ENCODE data around the gene MTCH1.

MTCH1 gene

GRCh38 chr6:37013516-37014491, 27.8 kb upstream of the MTCH1 start:
- CTCF ChIA-PET: no interaction called here
- TF ChIP-seq FOXM1 (IDR thresholded peaks at IDR 0.05; ENCODE audit: borderline replicate concordance): no peak
- TF ChIP-seq ZNF384 (IDR thresholded peaks at IDR 0.05): no peak
- no peak for TF ChIP-seq LEF1 (IDR thresholded peaks at IDR 0.05; ENCODE audit: borderline replicate concordance)
- no peak for TF ChIP-seq FOXA1 (IDR thresholded peaks at IDR 0.05)
- no peak for TF ChIP-seq SP1 (IDR thresholded peaks at IDR 0.05)
- DNase-seq (ENCODE audit: extremely low spot score): no peak
- POLR2A ChIA-PET: no interaction called here

- POLR2A ChIA-PET: no interaction called here
- CTCF ChIA-PET: no interaction called here
- no peak for TF ChIP-seq ZNF384 (IDR thresholded peaks at IDR 0.05)
- TF ChIP-seq TARDBP (IDR thresholded peaks at IDR 0.05): no peak
- TF ChIP-seq ELF4 (IDR thresholded peaks at IDR 0.05): no peak
- no peak for TF ChIP-seq SUZ12 (IDR thresholded peaks at IDR 0.05)
- TF ChIP-seq ARNT (IDR thresholded peaks at IDR 0.05): no peak
- TF ChIP-seq FOXA1 (IDR thresholded peaks at IDR 0.05): no peak
- TF ChIP-seq HDGF (IDR thresholded peaks at IDR 0.05; ENCODE audit: borderline replicate concordance): no peak
- TF ChIP-seq CTBP1 (IDR thresholded peaks at IDR 0.05; ENCODE audit: borderline replicate concordance): no peak
- no peak for TF ChIP-seq LEF1 (IDR thresholded peaks at IDR 0.05; ENCODE audit: borderline replicate concordance)
- no peak for TF ChIP-seq L3MBTL2 (conservative IDR thresholded peaks at IDR 0.05)
- no peak for TF ChIP-seq FOXK2 (IDR thresholded peaks at IDR 0.05)
- no peak for TF ChIP-seq FOXM1 (IDR thresholded peaks at IDR 0.05; ENCODE audit: borderline replicate concordance)
- no peak for DNase-seq (ENCODE audit: extremely low spot score)
Observed at GRCh38 chr6:37011656-37012378, 25.8 kb upstream of the MTCH1 start.

GRCh38 chr6:37010402-37010892, 24.5 kb upstream of the MTCH1 start:
- ChIA-PET CTCF (interaction anchor here (0.8 kb wide), 1 partner anchor 245 kb away, joined by 3 read pairs; no protein-coding TSS in a partner anchor), POLR2A (no interaction called here)
- no peak for DNase-seq (ENCODE audit: extremely low spot score)
- TF ChIP-seq PKNOX1 (IDR thresholded peaks at IDR 0.05): no peak
- TF ChIP-seq CTBP1 (IDR thresholded peaks at IDR 0.05; ENCODE audit: borderline replicate concordance): no peak
- TF ChIP-seq HDGF (IDR thresholded peaks at IDR 0.05; ENCODE audit: borderline replicate concordance): no peak
- TF ChIP-seq SUZ12 (IDR thresholded peaks at IDR 0.05): no peak
- no peak for TF ChIP-seq ELF4 (IDR thresholded peaks at IDR 0.05)
- no peak for TF ChIP-seq BHLHE40 (IDR thresholded peaks at IDR 0.05; ENCODE audit: borderline replicate concordance)
- TF ChIP-seq TARDBP (IDR thresholded peaks at IDR 0.05): no peak
- no peak for TF ChIP-seq FOXM1 (IDR thresholded peaks at IDR 0.05; ENCODE audit: borderline replicate concordance)
- TF ChIP-seq NFRKB (IDR thresholded peaks at IDR 0.05): no peak
- no peak for TF ChIP-seq LEF1 (IDR thresholded peaks at IDR 0.05; ENCODE audit: borderline replicate concordance)
- TF ChIP-seq SP1 (IDR thresholded peaks at IDR 0.05): no peak
- no peak for TF ChIP-seq ARNT (IDR thresholded peaks at IDR 0.05)

- no peak for TF ChIP-seq BHLHE40 (IDR thresholded peaks at IDR 0.05; ENCODE audit: borderline replicate concordance)
- no peak for TF ChIP-seq SUZ12 (IDR thresholded peaks at IDR 0.05)
- ChIA-PET CTCF (no interaction called here), POLR2A (no interaction called here)
- no peak for DNase-seq (ENCODE audit: extremely low spot score)
Observed at GRCh38 chr6:37008484-37009465, 22.8 kb upstream of the MTCH1 start.

GRCh38 chr6:37007340-37008043, 21.5 kb upstream of the MTCH1 start:
- ChIA-PET POLR2A (interaction anchor here (1.6 kb wide), 1 partner anchor 22 kb away, joined by 8 read pairs; the partner anchor contains the start of gene MTCH1), CTCF (no interaction called here)
- no peak for DNase-seq (ENCODE audit: extremely low spot score)
- TF ChIP-seq LEF1 (IDR thresholded peaks at IDR 0.05; ENCODE audit: borderline replicate concordance) (no peak), ZNF384 (IDR thresholded peaks at IDR 0.05) (no peak), TARDBP (IDR thresholded peaks at IDR 0.05) (no peak), FOXM1 (IDR thresholded peaks at IDR 0.05; ENCODE audit: borderline replicate concordance) (no peak), HDGF (IDR thresholded peaks at IDR 0.05; ENCODE audit: borderline replicate concordance) (no peak), FOXK2 (IDR thresholded peaks at IDR 0.05) (no peak), SP1 (IDR thresholded peaks at IDR 0.05) (no peak), FOXA1 (IDR thresholded peaks at IDR 0.05) (no peak), NFRKB (IDR thresholded peaks at IDR 0.05) (no peak), ARNT (IDR thresholded peaks at IDR 0.05) (no peak), CTBP1 (IDR thresholded peaks at IDR 0.05; ENCODE audit: borderline replicate concordance) (no peak), SUZ12 (IDR thresholded peaks at IDR 0.05) (no peak), BHLHE40 (IDR thresholded peaks at IDR 0.05; ENCODE audit: borderline replicate concordance) (no peak), L3MBTL2 (conservative IDR thresholded peaks at IDR 0.05) (no peak), ELF4 (IDR thresholded peaks at IDR 0.05) (no peak), PKNOX1 (IDR thresholded peaks at IDR 0.05) (no peak)

Data from HEK293T (cell line).